SK-N-SH (cell line): ENCODE results near the gene PGM5. TPM values are rescaled to one million over a fixed set of nuclear protein-coding genes. Genes with fewer than 3 reads are reported as not detected.

Experiments used
- CTCF ChIA-PET: fragments of 300-600, 350-600 bp; formaldehyde crosslinking; extraction: SDS; loops from one replicate; lab custom pipeline; 2021; lab: Yijun Ruan, JAX
- POLR2A ChIA-PET: fragments of 350-600 bp; sonication (Branson Sonifier 250); formaldehyde crosslinking; extraction: SDS; loops from one replicate; lab custom pipeline; 2020; ENCODE audit warnings: antibody characterized with exemption, inconsistent platforms; lab: Yijun Ruan, JAX
- DNase-seq: peaks from one replicate; pipeline ENCODE4 v3.0.0; 2012
- H2AFZ ChIP-seq: fragments of 200-600 bp; sonication (generic); 2 replicates; pipeline ENCODE4 v1.8.1; 2016; ENCODE audit warnings: antibody characterized with exemption, mild to moderate bottlenecking, low read depth
- H3F3A ChIP-seq: fragments of 200-600 bp; sonication (generic); replicated peaks from 2 replicates; pipeline ENCODE3; 2016; ENCODE audit warnings: antibody characterized with exemption, mild to moderate bottlenecking; ENCODE audit not compliant: insufficient read depth
- H3K27ac ChIP-seq, 2 experiments: fragments of 200-500 bp in 1 of 2; fragments of 200-600 bp in 1 of 2; sonication (Bioruptor generic) in 1 of 2; sonication (generic), shearing (Covaris generic) in 1 of 2; 2 replicates each; pipeline versions ENCODE4 v1.5.1 to v1.6.1; 2014 to 2016; ENCODE audit warnings: low read depth in 2 of 2, inconsistent platforms in 1 of 2, low read length in 1 of 2, mild to moderate bottlenecking in 1 of 2, mixed read lengths in 1 of 2
- H3K27me3 ChIP-seq: fragments of 200-600 bp; sonication (generic), shearing (Covaris generic); 2 replicates; pipeline ENCODE4 v1.6.1; 2016; ENCODE audit warnings: mixed run types; ENCODE audit not compliant: insufficient read depth
- H3K36me3 ChIP-seq, 2 experiments: fragments of 200-500 bp in 1 of 2; fragments of 200-600 bp in 1 of 2; sonication (Bioruptor generic) in 1 of 2; sonication (generic) in 1 of 2; replicated peaks in 1 of 2; 2 replicates each; pipeline versions ENCODE3 to v1.5.1; 2014 to 2016; ENCODE audit warnings: low read length in 1 of 2, mild to moderate bottlenecking in 1 of 2; ENCODE audit not compliant: insufficient read depth in 2 of 2, control insufficient read depth in 1 of 2
- H3K4me1 ChIP-seq, 2 experiments: fragments of 200-500 bp in 1 of 2; fragments of 200-600 bp in 1 of 2; sonication (Bioruptor generic) in 1 of 2; sonication (generic), shearing (Covaris generic) in 1 of 2; 2 replicates each; pipeline versions ENCODE4 v1.5.1 to v1.6.1; 2014 to 2016; ENCODE audit warnings: low read depth in 1 of 2, low read length in 1 of 2, mixed run types in 1 of 2; ENCODE audit not compliant: insufficient read depth in 2 of 2, control insufficient read depth in 1 of 2
- H3K4me2 ChIP-seq: fragments of 200-600 bp; sonication (generic), shearing (Covaris generic); 2 replicates; pipeline ENCODE4 v1.6.1; 2017; ENCODE audit warnings: mixed run types
- H3K4me3 ChIP-seq, 2 experiments: fragments of 200-500 bp in 1 of 2; fragments of 200-600 bp in 1 of 2; sonication (Bioruptor generic) in 1 of 2; sonication (generic), shearing (Covaris generic) in 1 of 2; 2 replicates each; pipeline versions ENCODE4 v1.5.1 to v1.8.1; 2014 to 2016; ENCODE audit warnings: low read depth in 2 of 2, inconsistent platforms in 1 of 2, low read length in 1 of 2, mild to moderate bottlenecking in 1 of 2, mixed read lengths in 1 of 2, moderate library complexity in 1 of 2
- H3K79me2 ChIP-seq: fragments of 200-600 bp; sonication (generic); 2 replicates; pipeline ENCODE4 v1.8.1; 2017; ENCODE audit warnings: mild to moderate bottlenecking; ENCODE audit not compliant: insufficient read depth
- H3K9ac ChIP-seq: fragments of 200-600 bp; sonication (generic); 2 replicates; pipeline ENCODE4 v1.6.1; 2017; ENCODE audit warnings: mixed run types
- H3K9me2 ChIP-seq: fragments of 200-600 bp; sonication (generic); 2 replicates; pipeline ENCODE4 v1.6.1; 2017; ENCODE audit warnings: mixed run types
- H3K9me3 ChIP-seq: fragments of 200-600 bp; sonication (generic); 2 replicates; pipeline ENCODE4 v1.6.1; 2017; ENCODE audit warnings: mixed run types, mild to moderate bottlenecking, moderate library complexity
- H4K20me1 ChIP-seq: fragments of 200-600 bp; sonication (generic); 2 replicates; pipeline ENCODE4 v1.6.1; 2017; ENCODE audit warnings: mild to moderate bottlenecking, mixed run types; ENCODE audit not compliant: insufficient read depth
- CHD2 ChIP-seq: fragments of 150-350 bp; IDR thresholded peaks from 2 replicates; pipeline ENCODE4 v1.6.1; 2018; ENCODE audit warnings: low read length; ENCODE audit not compliant: partially characterized antibody
- ELF1 ChIP-seq: IDR thresholded peaks from 2 replicates; pipeline ENCODE4 v1.4.0; 2012
- EP300 ChIP-seq, 2 experiments: IDR thresholded peaks; 2 replicates each; pipeline versions ENCODE4 v1.4.0 to v1.6.1; 2012; ENCODE audit warnings: borderline replicate concordance in 1 of 2, low read depth in 1 of 2, low read length in 1 of 2
- FOSL2 ChIP-seq: IDR thresholded peaks from 2 replicates; pipeline ENCODE4 v1.4.0; 2012; ENCODE audit warnings: low read depth, mild to moderate bottlenecking, moderate library complexity, borderline replicate concordance
- GABPA ChIP-seq: IDR thresholded peaks from 2 replicates; pipeline ENCODE4 v1.4.0; 2012; ENCODE audit warnings: low read depth, mild to moderate bottlenecking
- GATA2 ChIP-seq: sonication (generic); formaldehyde crosslinking; IDR thresholded peaks from 2 replicates; pipeline ENCODE4 v1.5.0; 2020; ENCODE audit warnings: mild to moderate bottlenecking, missing genetic modification reagents
- IRF3 ChIP-seq: fragments of 150-350 bp; IDR thresholded peaks from 2 replicates; pipeline ENCODE4 v1.6.1; 2016; ENCODE audit warnings: mild to moderate bottlenecking, low read depth, low read length
- JUND ChIP-seq: IDR thresholded peaks from 2 replicates; pipeline ENCODE4 v1.4.0; 2012
- MEF2A ChIP-seq: IDR thresholded peaks from 2 replicates; pipeline ENCODE4 v1.4.0; 2012; ENCODE audit warnings: low read depth, borderline replicate concordance
- NFIC ChIP-seq: IDR thresholded peaks from 2 replicates; pipeline ENCODE4 v1.4.0; 2012; ENCODE audit warnings: borderline replicate concordance
- NRF1 ChIP-seq: IDR thresholded peaks from 2 replicates; pipeline ENCODE4 v1.6.1; 2012; ENCODE audit warnings: low read depth, mild to moderate bottlenecking, low read length
- RCOR1 ChIP-seq: fragments of 150-350 bp; IDR thresholded peaks from 2 replicates; pipeline ENCODE4 v1.6.1; 2017; ENCODE audit warnings: antibody characterized with exemption, low read length
- SMC3 ChIP-seq: IDR thresholded peaks from 2 replicates; pipeline ENCODE4 v1.6.1; 2012; ENCODE audit warnings: low read depth, low read length, improper control_type of control experiment
- TCF12 ChIP-seq: IDR thresholded peaks from 2 replicates; pipeline ENCODE4 v1.4.0; 2012
- TEAD4 ChIP-seq: IDR thresholded peaks from 2 replicates; pipeline ENCODE4 v1.4.0; 2012; ENCODE audit warnings: mild to moderate bottlenecking, borderline replicate concordance; ENCODE audit not compliant: insufficient read depth
- USF1 ChIP-seq: IDR thresholded peaks from 2 replicates; pipeline ENCODE4 v1.4.0; 2012; ENCODE audit warnings: low read depth, borderline replicate concordance
- USF2 ChIP-seq: fragments of 150-350 bp; IDR thresholded peaks from 2 replicates; pipeline ENCODE4 v1.6.1; 2017; ENCODE audit warnings: antibody characterized with exemption, low read length, low read depth, borderline replicate concordance
- YY1 ChIP-seq: IDR thresholded peaks from 2 replicates; pipeline ENCODE4 v1.4.0; 2012; ENCODE audit warnings: low read depth, mild to moderate bottlenecking
- WGBS: methylation state at CpG from one replicate; pipeline ENCODE4 v1.1.6; 2017; ENCODE audit warnings: low lambda C conversion rate; 5-methylcytosine and 5-hydroxymethylcytosine counted together
- polyA plus RNA-seq, 3 experiments: library from polyadenylated mRNA; depleted of rRNA; stranded (reverse); fragments of >200 nt; gene quantifications; 2 replicates each; pipeline ENCODE4 v1.2.3, GENCODE V29; 2012
- TF ChIP-seq, protein P1 (sequence below): IDR thresholded peaks from 2 replicates; pipeline ENCODE4; 2012

The PGM5 gene
- polyA plus RNA-seq, 1 of the 3 experiments (the other 2 are of a cell fraction): not detected

GRCh38 chr9:68515326-68516017, 159.1 kb downstream of the PGM5 start (continued):
- TF ChIP-seq EP300 (IDR thresholded peaks at IDR 0.05; ENCODE audit: borderline replicate concordance in 1 of 2, low read depth in 1 of 2, low read length in 1 of 2): no peak

GRCh38 chr9:68522131-68522530, 165.7 kb downstream of the PGM5 start:
- Histone ChIP-seq H4K20me1 (no peaks in the 10 kb centered on the region), H3K27me3 (no peaks in the 10 kb centered on the region), H3K9ac (no peak overlapping the region), H3K9me3 (no peaks in the 10 kb centered on the region), H3F3A (no peaks in the 10 kb centered on the region), H2AFZ (no peak overlapping the region), H3K4me2 (no peak overlapping the region), H3K4me1 (no peaks in the 10 kb centered on the region), H3K27ac (no peak overlapping the region), H3K4me3 (no peak overlapping the region), H3K79me2 (no peaks in the 10 kb centered on the region), H3K9me2 (no peaks in the 10 kb centered on the region), H3K36me3 (no peaks in the 10 kb centered on the region)
- DNase-seq: no peak
- WGBS: 13% methylated on average over 4 of the region's 4 CpGs
- ChIA-PET CTCF (no interaction called here), POLR2A (no interaction called here)
- TF ChIP-seq USF2 (no peak), ELF1 (no peak), GABPA (no peak), TCF12 (no peak), MEF2A (no peak), JUND (no peak), GATA2 (CRISPR knock-in tag) (no peak), SMC3 (no peak), USF1 (no peak), TEAD4 (no peak), FOSL2 (no peak), IRF3 (no peak), YY1 (no peak), EP300 (IDR thresholded peaks at IDR 0.05; ENCODE audit: borderline replicate concordance in 1 of 2, low read depth in 1 of 2, low read length in 1 of 2) (no peak), CHD2 (no peak), RCOR1 (no peak), NFIC (no peak), NRF1 (no peak)
- TF ChIP-seq, protein P1, sequence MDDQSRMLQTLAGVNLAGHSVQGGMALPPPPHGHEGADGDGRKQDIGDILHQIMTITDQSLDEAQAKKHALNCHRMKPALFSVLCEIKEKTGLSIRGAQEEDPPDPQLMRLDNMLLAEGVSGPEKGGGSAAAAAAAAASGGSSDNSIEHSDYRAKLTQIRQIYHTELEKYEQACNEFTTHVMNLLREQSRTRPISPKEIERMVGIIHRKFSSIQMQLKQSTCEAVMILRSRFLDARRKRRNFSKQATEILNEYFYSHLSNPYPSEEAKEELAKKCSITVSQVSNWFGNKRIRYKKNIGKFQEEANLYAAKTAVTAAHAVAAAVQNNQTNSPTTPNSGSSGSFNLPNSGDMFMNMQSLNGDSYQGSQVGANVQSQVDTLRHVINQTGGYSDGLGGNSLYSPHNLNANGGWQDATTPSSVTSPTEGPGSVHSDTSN: no peak
